ENCODE results near the gene NELL2.

The NELL2 gene

DNA sequence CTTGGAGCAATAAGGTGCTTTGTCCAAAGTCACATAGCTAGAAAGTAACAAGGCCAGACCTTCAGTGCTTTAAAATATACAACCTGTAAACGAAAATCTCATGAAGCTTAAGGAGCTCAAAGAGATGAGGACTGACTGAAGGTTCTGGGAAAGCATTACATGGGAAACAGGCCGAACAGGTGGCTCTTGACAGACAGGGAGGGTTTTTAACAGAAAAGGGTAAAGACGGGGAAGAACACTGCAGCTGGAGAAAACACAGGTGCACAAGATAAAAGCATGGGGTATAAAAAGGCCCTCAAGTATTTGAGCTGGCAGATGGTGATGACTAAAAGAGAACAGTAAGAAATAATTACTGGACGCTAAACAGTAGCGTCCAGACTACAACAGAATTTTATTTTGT is 257.2 kb downstream of the NELL2 start:
- Histone ChIP-seq H3K9ac (ENCODE audit: low read length) (no peak overlapping the region), H3K27me3 (ENCODE audit: control insufficient read depth, insufficient read depth, low read length) (no peaks in the 10 kb centered on the region), H3K4me3 (ENCODE audit: low read length) (no peak overlapping the region), H3K4me1 (ENCODE audit: control insufficient read depth, insufficient read depth, low read length) (no peaks in the 10 kb centered on the region), H3K36me3 (ENCODE audit: control insufficient read depth, insufficient read depth, low read length) (no peaks in the 10 kb centered on the region), H3K27ac (ENCODE audit: low read depth, low read length) (no peak overlapping the region)

DNA sequence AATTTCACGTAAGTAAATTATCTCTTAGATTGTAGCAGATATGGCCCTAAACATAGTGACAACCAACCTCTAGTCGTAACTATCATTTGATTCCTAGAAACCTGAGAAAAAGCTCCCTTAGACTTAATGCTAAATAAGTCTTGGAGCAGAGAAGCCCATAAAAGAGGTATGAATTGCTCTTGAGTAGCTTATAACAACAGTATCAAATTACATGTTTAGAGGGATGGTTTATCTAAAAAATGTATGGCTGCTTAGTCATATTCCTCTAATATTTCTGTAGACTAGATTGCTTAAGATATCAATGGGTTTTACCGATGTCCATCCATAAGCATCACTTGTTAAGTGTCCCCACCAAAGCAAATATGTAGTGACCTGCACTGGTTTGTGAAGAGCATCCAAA is 259.7 kb downstream of the NELL2 start:
- Histone ChIP-seq H3K36me3 (ENCODE audit: control insufficient read depth, insufficient read depth, low read length) (no peaks in the 10 kb centered on the region), H3K27ac (ENCODE audit: low read depth, low read length) (no peak overlapping the region)

DNA sequence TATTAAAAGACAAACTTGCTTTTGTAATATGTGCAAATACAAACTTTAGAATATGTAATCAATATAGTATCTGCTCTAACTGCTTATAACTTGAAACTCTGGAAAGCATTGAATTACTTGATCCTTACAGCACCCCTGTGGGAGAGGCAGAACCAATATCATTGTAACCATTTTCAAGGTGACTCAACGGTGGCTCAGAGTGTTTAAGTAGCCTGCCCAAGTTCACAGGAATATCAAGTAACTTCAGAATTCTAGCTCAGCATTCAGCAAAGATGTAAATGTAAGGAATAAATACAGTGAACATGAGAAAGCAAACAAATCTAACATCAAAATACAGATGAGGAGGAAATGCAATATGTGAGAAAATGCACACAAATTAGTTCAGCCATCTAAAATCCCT is 264.6 kb downstream of the NELL2 start:
- Histone ChIP-seq H3K4me1 (ENCODE audit: control insufficient read depth, insufficient read depth, low read length) (no peaks in the 10 kb centered on the region), H3K27me3 (ENCODE audit: control insufficient read depth, insufficient read depth, low read length) (no peaks in the 10 kb centered on the region), H3K36me3 (ENCODE audit: control insufficient read depth, insufficient read depth, low read length) (no peaks in the 10 kb centered on the region), H3K9ac (ENCODE audit: low read length) (no peak overlapping the region), H3K4me3 (ENCODE audit: low read length) (no peak overlapping the region), H3K27ac (ENCODE audit: low read depth, low read length) (no peak overlapping the region)

More for the DNA sequence above, 259.7 kb downstream of the NELL2 start:
- no peak overlapping the region for H3K9ac ChIP-seq (ENCODE audit: low read length)
- no peaks in the 10 kb centered on the region for H3K27me3 ChIP-seq (ENCODE audit: control insufficient read depth, insufficient read depth, low read length)
- H3K4me1 ChIP-seq (ENCODE audit: control insufficient read depth, insufficient read depth, low read length), result no peaks in the 10 kb centered on the region
- no peak overlapping the region for H3K4me3 ChIP-seq (ENCODE audit: low read length)

DNA sequence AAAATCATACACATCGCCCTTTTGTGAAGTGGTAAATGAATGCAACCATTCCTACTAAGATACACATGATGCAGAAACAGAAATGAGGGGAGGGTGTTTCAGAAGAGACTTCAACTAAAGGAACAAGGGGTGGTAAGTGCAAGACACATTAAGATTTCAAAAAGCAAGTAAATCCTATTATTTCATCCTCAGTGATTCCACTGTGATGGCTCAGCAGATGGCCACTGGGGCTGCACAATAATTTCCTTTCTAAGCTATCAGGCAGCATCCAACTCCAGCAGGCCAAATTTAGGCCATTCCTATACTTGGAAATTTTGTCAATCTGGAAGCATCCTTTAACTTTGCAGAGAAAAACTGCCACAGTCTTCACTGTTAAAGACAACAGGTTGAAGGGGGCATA is 272.4 kb downstream of the NELL2 start:
- Histone ChIP-seq H3K9ac (ENCODE audit: low read length) (no peak overlapping the region), H3K4me1 (ENCODE audit: control insufficient read depth, insufficient read depth, low read length) (no peaks in the 10 kb centered on the region)

DNA sequence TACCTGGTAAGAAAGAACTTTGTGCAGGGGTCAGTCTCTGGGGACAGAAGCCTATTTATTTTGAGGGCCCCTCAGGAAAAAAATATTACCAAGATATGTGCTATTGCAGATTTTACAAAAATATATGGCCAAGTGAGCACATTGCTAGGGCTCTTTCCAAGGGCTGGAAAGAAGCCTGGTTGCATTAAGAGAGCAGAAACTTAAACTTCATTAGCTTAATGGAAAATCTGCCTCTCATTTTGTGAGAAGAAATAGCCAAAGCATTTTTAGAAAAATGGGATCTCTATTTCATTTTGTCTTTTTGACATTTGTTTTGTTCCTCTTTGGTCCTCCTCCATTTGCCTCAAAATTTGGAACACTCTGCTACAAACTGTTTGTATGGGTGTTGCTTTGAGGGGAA is 283.5 kb downstream of the NELL2 start:
- Histone ChIP-seq H3K27ac (ENCODE audit: low read depth, low read length) (no peak overlapping the region), H3K27me3 (ENCODE audit: control insufficient read depth, insufficient read depth, low read length) (no peaks in the 10 kb centered on the region), H3K4me1 (ENCODE audit: control insufficient read depth, insufficient read depth, low read length) (no peaks in the 10 kb centered on the region), H3K4me3 (ENCODE audit: low read length) (no peak overlapping the region), H3K36me3 (ENCODE audit: control insufficient read depth, insufficient read depth, low read length) (no peaks in the 10 kb centered on the region), H3K9ac (ENCODE audit: low read length) (no peak overlapping the region)

More for the DNA sequence above, 272.4 kb downstream of the NELL2 start:
- Histone ChIP-seq H3K36me3 (ENCODE audit: control insufficient read depth, insufficient read depth, low read length) (no peaks in the 10 kb centered on the region), H3K27ac (ENCODE audit: low read depth, low read length) (no peak overlapping the region), H3K27me3 (ENCODE audit: control insufficient read depth, insufficient read depth, low read length) (no peaks in the 10 kb centered on the region), H3K4me3 (ENCODE audit: low read length) (no peak overlapping the region)

DNA sequence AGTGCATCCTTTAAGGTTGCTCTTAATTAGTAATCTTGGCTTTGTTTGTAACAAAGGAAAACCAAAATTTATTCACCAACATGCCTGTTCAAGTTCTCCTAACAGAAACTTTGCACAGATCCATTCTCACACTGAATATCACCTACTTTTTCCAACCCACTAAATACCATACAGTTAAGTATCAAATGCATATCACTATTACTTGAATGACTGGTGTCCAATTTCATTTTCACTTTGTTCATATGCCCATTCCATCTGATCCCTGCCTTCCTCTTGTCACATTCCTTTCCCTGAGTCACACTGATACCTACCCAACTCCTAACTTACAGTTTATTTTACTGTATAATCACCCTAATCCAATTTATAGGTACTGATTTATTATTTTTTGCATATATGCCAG is 286.4 kb downstream of the NELL2 start:
- Histone ChIP-seq H3K4me1 (ENCODE audit: control insufficient read depth, insufficient read depth, low read length) (no peaks in the 10 kb centered on the region), H3K36me3 (ENCODE audit: control insufficient read depth, insufficient read depth, low read length) (no peaks in the 10 kb centered on the region), H3K27ac (ENCODE audit: low read depth, low read length) (no peak overlapping the region), H3K27me3 (ENCODE audit: control insufficient read depth, insufficient read depth, low read length) (no peaks in the 10 kb centered on the region), H3K4me3 (ENCODE audit: low read length) (no peak overlapping the region), H3K9ac (ENCODE audit: low read length) (no peak overlapping the region)

DNA sequence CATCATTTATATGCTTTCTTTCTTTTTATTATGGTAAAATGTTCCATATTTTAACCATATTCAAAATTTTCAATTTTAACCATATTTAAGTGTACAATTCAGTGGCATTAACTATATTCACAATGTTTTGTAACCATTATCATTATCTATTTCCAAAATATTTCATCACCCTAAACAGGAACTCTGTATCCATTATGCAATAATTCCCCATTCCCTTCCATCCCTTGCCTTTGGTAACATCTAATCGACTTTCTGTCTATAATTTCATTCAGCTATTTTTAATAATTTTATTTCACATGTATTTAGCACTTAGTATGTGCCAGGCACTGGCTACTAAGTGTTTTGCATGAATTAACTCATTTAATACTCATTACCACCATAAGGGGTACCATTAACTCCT is 287.5 kb downstream of the NELL2 start:
- Histone ChIP-seq H3K27ac (ENCODE audit: low read depth, low read length) (no peak overlapping the region), H3K9ac (ENCODE audit: low read length) (no peak overlapping the region), H3K4me1 (ENCODE audit: control insufficient read depth, insufficient read depth, low read length) (no peaks in the 10 kb centered on the region), H3K36me3 (ENCODE audit: control insufficient read depth, insufficient read depth, low read length) (no peaks in the 10 kb centered on the region), H3K4me3 (ENCODE audit: low read length) (no peak overlapping the region), H3K27me3 (ENCODE audit: control insufficient read depth, insufficient read depth, low read length) (no peaks in the 10 kb centered on the region)

DNA sequence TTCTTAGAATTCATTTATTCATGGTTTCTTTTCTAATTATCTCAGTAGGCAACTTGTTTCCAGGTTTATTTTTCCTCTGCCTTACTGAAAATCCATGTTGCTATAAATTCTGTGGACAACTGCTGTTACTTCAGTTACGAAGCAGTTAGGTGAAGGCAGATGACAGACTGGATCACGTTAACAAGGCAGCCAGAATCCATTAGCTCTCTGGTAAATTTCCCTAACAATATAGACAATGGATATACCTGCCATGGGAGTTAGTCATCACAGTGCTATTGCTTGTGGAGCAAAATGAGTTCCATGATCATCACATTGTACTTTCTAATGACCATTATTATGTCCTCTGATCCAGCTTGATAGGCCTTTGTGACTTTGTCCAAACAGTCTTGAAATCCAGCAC is 291.5 kb downstream of the NELL2 start:
- no peaks in the 10 kb centered on the region for H3K27me3 ChIP-seq (ENCODE audit: control insufficient read depth, insufficient read depth, low read length)
- no peak overlapping the region for H3K4me3 ChIP-seq (ENCODE audit: low read length)
- H3K36me3 ChIP-seq (ENCODE audit: control insufficient read depth, insufficient read depth, low read length), result no peaks in the 10 kb centered on the region
- no peaks in the 10 kb centered on the region for H3K4me1 ChIP-seq (ENCODE audit: control insufficient read depth, insufficient read depth, low read length)
- H3K9ac ChIP-seq (ENCODE audit: low read length), result no peak overlapping the region
- H3K27ac ChIP-seq (ENCODE audit: low read depth, low read length), result no peak overlapping the region

DNA sequence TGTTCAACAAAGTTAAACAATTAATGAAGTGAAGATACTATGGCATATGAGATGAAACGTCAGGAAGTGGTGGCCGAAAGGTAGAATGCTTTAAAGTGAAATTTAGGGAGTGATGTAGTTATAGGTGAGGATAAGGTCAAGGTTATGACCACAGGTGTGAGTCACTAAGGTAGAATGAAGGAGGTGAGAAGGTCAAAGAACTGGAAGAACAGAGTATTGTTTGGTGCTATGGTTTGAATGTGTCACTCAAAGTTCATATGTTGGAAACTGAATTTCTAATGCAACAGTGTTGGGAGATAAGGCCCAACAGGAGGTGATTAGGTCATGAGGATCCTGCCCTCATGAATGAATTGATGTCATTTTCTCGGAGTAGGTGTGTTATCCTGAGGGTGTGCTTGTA is 293.6 kb downstream of the NELL2 start:
- Histone ChIP-seq H3K36me3 (ENCODE audit: control insufficient read depth, insufficient read depth, low read length) (no peaks in the 10 kb centered on the region), H3K4me1 (ENCODE audit: control insufficient read depth, insufficient read depth, low read length) (no peaks in the 10 kb centered on the region), H3K27ac (ENCODE audit: low read depth, low read length) (no peak overlapping the region), H3K9ac (ENCODE audit: low read length) (no peak overlapping the region), H3K4me3 (ENCODE audit: low read length) (no peak overlapping the region), H3K27me3 (ENCODE audit: control insufficient read depth, insufficient read depth, low read length) (no peaks in the 10 kb centered on the region)

DNA sequence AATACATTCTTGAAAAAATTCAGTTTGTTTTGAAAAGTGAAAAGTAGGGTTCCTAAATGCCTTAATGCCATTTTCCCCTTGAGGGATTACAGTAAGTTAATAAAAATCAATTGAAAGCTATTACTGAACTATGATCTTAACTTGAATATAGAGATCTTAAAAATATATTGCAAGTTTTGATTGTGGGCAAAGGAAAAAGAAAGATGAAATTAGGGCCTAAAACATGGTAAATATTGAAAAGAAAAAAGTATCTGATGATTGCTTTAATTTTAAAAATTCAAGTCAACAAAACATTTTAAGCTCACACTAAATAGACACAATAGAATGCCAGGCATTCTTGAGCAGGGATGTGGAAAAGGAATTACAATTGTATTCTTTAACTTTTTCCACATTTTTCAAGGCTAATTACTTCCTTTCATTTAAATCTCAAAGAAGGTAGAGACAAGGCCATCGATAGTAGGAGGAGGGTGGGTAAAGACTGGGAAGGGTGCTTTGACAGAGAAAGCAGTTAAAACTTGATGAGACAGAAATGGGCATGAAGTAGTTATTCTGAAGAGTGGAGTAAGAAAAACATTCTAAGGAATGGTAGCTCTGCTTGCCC is 294.4 kb downstream of the NELL2 start:
- H3K9ac ChIP-seq (ENCODE audit: low read length), result no peak overlapping the region
- H3K27me3 ChIP-seq (ENCODE audit: control insufficient read depth, insufficient read depth, low read length), result no peaks in the 10 kb centered on the region
- H3K4me3 ChIP-seq (ENCODE audit: low read length), result no peak overlapping the region
- H3K27ac ChIP-seq (ENCODE audit: low read depth, low read length), result no peak overlapping the region
- no peaks in the 10 kb centered on the region for H3K4me1 ChIP-seq (ENCODE audit: control insufficient read depth, insufficient read depth, low read length)
- H3K36me3 ChIP-seq (ENCODE audit: control insufficient read depth, insufficient read depth, low read length), result no peaks in the 10 kb centered on the region

DNA sequence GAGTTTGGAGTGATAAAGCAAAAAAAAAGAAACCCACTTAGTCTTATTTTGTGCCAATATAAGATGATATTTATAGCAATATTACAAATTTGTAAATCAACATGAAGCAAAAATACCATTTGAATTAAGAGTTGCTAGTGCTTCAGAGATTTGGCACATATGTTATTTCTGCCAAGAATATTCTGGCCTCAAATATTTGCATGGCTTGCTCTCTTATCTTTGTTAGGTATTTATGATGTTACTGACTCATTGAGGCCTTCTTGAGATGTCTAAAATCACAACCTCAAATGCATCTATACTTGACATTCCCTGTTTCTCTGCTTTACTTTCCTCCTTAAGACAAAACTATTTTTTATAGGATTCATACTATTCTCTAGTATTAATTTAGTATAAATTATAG is 301.5 kb downstream of the NELL2 start:
- no peak overlapping the region for H3K4me3 ChIP-seq (ENCODE audit: low read length)
- H3K27ac ChIP-seq (ENCODE audit: low read depth, low read length), result no peak overlapping the region
- no peaks in the 10 kb centered on the region for H3K4me1 ChIP-seq (ENCODE audit: control insufficient read depth, insufficient read depth, low read length)
- H3K9ac ChIP-seq (ENCODE audit: low read length), result no peak overlapping the region
- H3K27me3 ChIP-seq (ENCODE audit: control insufficient read depth, insufficient read depth, low read length), result no peaks in the 10 kb centered on the region
- no peaks in the 10 kb centered on the region for H3K36me3 ChIP-seq (ENCODE audit: control insufficient read depth, insufficient read depth, low read length)

DNA sequence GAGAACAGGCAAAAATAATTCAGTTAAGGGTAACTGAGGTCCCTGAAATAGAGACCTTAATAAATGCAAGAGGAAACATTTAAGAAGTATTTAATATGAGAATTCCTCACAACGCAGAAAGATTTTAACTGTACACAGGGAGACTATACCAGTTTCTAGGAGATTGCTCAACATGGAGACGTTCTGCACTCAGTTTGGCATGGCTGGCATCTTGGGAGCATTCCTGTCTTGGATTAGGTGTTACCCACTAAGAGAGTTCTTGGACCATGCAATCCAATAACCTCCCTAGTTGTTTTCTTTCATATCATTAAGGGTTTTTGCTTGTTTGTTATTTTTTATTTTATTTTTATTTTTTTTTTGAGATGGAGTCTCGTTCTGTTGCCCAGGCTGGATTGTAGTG is 302.4 kb downstream of the NELL2 start:
- H3K4me3 ChIP-seq (ENCODE audit: low read length), result no peak overlapping the region
- H3K9ac ChIP-seq (ENCODE audit: low read length), result no peak overlapping the region
- H3K27me3 ChIP-seq (ENCODE audit: control insufficient read depth, insufficient read depth, low read length), result no peaks in the 10 kb centered on the region
- H3K4me1 ChIP-seq (ENCODE audit: control insufficient read depth, insufficient read depth, low read length), result no peaks in the 10 kb centered on the region
- no peaks in the 10 kb centered on the region for H3K36me3 ChIP-seq (ENCODE audit: control insufficient read depth, insufficient read depth, low read length)
- H3K27ac ChIP-seq (ENCODE audit: low read depth, low read length), result no peak overlapping the region

DNA sequence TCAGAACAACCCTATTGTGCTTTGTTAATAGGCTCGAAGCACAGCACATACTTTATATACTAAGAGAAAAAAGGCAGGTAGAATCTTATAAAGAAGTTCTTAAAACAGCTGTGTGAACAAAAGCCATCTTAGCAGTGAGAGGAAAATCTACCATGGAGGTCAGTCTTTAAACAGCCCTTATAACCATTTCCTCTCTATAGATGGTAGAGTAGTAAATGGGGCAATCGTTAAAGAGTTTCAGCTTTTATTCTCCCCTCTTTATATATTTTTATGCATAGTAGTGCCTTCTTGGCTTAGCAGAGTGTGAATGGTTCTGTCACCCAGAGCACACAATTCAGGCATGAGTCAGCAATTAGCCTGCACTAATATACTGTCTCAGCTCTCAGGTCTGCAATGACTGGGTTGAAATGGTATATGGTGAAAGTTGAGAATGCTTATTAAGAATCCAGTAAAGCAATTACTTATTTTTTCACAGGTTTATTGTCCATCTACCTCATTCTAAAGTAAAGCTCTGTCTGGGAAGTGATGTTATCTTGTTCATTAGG is 305.0 kb downstream of the NELL2 start:
- no peaks in the 10 kb centered on the region for H3K4me1 ChIP-seq (ENCODE audit: control insufficient read depth, insufficient read depth, low read length)
- no peak overlapping the region for H3K9ac ChIP-seq (ENCODE audit: low read length)
- H3K36me3 ChIP-seq (ENCODE audit: control insufficient read depth, insufficient read depth, low read length), result no peaks in the 10 kb centered on the region
- H3K27me3 ChIP-seq (ENCODE audit: control insufficient read depth, insufficient read depth, low read length), result no peaks in the 10 kb centered on the region
- H3K27ac ChIP-seq (ENCODE audit: low read depth, low read length), result no peak overlapping the region
- no peak overlapping the region for H3K4me3 ChIP-seq (ENCODE audit: low read length)
